Measurements from ENCODE around the gene TST.

The TST gene

GRCh38 chr22:37019309-37020191 lies at the start of gene TST, which contains the start of gene MPST:
Gene TST, minus strand, starts transcription at chr22:37019447. Its CDS starts 715 bp downstream, at chr22:37018732.
Gene MPST, plus strand, starts transcription at chr22:37019742. Its CDS starts 95 bp downstream, at chr22:37019837.
- peak in 52 of 56 donors; percentile 27 to 86 (median 72) for DNase-seq

DNA sequence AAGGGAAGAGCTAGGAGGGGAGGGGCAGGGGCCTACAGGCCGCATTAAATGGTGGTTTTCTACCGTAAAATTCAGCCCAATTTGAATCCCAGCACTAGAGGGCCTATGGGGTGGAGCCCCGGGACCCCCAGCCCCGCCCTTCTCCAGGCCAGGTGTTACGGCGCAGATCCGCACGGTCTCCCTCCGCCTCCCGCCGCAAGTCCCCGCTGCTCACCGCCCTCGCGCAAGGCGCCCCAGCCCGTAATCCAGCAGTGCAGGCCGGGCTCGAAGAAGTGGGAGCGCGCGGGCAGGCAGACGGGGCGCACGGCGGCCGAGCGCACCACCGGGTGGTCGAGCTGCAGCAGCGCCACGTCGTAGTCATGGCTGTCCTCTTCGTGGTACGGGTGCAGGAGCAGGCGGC lies 49.6 kb upstream of the TST start:
- DNase-seq = no peak

GRCh38 chr22:37067428-37067827 lies 48.2 kb upstream of the TST start:
- no peak for DNase-seq

GRCh38 chr22:37065961-37066360 lies 46.7 kb upstream of the TST start:
- no peak for DNase-seq

GRCh38 chr22:37065180-37065579 lies 45.9 kb upstream of the TST start:
- no peak for DNase-seq

DNA sequence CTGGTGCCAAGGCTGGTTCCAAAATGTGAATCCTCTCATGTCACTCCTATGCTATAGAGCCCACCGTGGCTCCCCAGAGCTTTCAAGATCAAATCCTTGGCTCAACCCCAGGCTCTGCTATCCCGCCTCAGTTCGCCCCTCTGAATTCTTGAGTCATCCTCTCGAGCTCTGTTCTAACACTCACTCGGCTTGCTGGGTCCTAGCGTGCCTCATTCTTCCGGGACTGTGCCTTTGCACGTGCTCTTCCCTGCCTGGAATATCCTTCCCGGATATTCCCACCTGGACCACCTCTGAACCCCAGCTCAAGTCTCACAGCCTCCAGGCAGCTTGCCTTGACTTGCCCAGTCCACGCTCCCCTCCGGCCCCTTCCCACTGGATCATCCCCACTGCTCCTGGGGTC lies 45.3 kb upstream of the TST start:
- DNase-seq = no peak

- DNase-seq = no peak
These were observed 44.5 kb upstream of the TST start for GRCh38 chr22:37063431-37064420.

DNA sequence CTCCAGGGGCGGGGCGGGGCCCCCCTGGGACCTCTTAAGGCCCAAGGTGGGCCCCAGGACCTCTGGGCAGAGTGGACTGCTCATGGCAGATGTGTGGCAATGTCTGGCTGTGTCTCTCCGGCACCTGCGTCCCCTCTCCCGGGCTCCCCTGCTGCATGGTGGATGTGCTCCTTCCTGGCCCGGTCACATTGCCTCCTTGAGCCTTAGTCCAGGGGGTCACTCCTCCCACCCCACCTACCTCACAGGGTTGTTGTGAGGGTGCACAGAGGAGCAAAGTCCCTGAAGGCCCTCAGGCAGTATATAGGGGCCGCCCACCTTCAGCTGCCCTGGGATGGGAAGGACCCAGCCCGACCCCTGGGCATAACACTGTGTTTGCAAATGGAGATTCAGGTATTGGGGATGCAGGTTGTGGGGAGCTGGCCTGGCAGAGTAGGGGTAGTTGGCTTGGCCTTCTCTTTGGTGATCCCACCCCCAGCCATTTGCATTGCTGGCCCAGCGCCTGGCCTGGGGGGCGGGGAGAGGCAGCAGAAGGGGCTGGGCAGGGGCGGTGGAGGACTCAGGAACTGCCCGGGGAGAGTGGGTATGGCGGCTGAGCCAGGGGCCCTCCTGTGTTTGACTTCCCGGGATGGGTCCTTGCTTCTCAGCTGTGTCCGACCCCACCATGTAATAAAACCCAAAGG lies 43.6 kb upstream of the TST start:
- no peak for DNase-seq

DNA sequence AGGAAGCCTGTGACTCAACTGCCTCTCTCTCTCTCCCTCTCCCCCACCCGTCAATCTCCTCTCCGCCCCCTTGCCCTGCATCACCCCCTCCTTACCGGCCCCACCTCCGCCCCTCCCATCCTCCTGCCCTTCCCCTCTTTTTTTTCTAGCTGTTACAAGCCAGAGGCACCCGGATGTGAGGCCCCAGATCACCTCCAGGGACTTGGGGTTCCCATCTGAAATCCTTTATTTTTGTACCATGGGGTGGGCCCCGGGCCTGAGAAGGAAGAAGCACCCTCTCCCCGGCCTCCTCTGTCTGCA lies 43.1 kb upstream of the TST start:
- peak in 19 of 56 donors; percentile 17 to 74 (median 46) for DNase-seq

- DNase-seq = peak in 2 of 56 donors; percentile 18 to 23
These were observed 42.5 kb upstream of the TST start for GRCh38 chr22:37061611-37062375.

DNA sequence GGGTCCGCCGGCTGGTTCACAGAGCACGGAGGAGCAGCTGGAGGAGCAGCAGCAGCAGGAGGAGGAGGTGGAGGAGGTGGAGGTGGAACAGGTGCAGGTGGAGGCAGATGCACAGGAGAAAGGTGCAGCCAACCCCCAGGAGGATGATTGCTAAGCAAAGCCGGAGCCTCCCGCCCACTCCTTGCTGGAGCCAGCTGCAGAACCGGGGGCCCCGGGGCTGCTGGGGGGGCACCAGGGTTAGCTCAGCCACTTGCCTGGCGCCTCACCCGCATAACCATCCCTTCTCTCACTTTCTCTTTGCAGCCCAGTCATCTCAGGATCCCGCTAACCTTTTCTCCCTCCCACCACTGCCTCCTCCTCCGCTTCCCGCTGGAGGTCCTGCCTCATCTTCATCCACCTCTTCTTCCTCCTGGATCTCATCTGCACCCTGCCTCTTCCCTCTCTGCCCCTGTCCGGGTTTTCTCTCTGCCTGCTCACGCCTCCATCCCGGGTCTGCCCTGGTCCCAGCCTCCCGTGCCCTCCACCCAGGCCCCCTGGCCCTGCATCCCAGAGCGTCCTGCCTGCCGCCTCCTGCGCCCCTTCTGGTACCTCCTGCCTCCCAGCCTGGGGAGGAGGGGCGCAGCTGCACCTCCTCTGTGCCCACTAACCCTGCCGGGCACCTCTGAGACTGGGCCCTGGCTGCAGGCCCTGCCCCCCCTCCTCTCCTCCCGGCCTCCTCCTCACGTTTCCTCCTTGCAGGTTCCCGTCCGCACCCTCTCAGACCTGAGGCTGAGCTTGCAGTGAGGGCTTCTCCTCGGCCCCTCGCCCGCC lies 41.8 kb upstream of the TST start:
- DNase-seq = peak in 19 of 56 donors; percentile 10 to 73 (median 43)

DNA sequence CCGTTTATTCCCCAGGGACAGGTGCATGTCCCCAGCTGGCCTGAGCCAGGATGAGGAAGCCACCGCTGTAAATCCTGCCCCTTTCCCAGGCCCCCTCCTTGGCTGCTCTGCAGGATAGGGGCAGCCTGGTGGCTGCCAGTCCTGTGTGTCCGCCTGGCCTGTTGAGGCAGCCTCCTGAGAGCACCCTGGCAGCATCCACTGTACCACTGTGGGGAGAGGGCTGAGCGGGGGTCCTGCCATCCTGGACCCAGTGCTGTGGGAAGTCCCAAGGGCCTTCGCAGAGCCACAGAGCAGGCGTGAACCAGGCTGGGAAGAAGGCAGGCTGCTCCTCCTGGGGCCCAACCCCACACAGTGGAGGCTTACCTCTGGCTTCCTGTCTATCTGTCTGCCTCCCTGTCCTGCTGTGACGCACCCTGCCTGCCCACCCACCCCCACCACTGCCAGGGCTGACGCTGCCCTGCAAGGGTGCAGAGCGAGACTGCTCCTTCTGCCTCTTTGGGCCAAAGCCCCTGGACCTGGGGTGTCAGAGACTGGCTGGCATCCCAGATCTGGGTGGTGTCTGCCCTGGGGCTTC lies 40.7 kb upstream of the TST start:
- peak in 1 of 56 donors; percentile 26 for DNase-seq

GRCh38 chr22:37058917-37059701 lies 39.9 kb upstream of the TST start:
- DNase-seq = no peak

DNA sequence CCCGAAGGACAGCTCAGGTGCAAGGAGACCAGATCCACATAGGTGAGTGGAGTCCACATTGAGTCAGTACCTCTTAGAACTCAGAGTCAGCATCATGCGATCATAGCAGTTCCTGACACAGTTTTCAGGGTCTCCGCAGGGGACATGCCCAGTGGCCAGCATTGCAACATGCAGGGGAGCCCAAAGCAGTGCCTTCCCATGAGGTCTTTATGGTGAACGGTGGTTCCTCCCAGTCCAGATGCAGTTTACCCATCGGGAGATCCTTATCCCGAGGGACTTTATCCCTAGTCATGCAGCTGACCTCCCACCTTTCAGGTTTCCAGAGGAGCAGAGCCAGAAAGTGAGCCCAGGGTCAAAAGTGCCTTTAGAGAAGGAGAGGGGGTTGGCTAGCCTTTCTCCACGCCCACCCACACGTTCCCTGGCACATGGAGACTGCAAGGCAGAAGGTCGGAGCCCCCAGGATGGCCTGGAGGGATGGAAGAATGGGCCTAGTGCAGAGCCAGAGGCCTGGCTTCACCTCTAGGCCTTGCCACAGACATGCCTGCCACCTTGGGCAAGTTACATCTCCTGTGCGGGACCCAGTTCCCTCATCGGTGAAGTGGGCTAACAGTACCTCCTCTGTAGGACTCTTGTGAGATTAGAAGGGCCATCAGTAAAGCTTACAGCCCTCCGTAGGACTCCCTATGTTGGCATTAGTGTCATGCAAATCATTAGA lies 38.7 kb upstream of the TST start:
- DNase-seq = no peak

DNA sequence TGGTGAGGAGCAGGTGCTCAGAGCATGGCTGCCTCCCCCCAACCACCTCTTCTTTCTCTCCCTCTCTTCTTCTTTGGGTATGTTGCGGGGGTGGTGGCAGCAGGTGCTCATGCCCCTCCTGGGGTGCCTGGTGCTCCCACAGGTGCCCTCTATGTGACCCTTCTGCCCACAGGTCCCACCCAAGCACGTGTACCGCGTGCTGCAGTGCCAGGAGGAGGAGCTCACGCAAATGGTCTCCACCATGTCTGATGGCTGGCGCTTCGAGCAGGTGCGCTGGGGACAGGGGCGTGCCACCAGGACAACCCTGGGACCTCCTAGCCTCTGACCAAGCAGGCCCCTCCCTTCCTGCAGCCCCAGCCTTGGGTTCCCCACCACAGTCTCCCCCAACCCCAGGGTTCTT lies 38.0 kb upstream of the TST start:
- peak in 1 of 56 donors; percentile 19 for DNase-seq

DNA sequence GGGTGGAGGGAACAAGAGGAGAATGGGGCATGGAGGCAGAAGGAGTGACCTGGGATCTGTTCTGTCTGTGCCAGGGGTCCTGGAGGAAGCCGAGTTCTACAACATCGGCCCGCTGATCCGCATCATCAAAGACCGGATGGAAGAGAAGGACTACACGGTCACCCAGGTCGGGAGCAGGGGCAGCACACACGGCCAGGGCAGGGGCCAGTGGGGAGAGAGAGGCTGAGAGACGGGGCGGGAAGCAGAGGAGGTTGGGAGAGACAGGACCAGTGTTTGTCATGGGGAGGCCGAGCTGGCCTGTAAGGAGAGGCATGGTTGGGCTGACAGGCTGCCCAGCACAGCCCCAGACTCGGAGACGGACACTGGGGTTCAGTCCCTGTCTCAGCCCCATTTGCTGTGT lies 37.0 kb upstream of the TST start:
- DNase-seq = no peak

DNA sequence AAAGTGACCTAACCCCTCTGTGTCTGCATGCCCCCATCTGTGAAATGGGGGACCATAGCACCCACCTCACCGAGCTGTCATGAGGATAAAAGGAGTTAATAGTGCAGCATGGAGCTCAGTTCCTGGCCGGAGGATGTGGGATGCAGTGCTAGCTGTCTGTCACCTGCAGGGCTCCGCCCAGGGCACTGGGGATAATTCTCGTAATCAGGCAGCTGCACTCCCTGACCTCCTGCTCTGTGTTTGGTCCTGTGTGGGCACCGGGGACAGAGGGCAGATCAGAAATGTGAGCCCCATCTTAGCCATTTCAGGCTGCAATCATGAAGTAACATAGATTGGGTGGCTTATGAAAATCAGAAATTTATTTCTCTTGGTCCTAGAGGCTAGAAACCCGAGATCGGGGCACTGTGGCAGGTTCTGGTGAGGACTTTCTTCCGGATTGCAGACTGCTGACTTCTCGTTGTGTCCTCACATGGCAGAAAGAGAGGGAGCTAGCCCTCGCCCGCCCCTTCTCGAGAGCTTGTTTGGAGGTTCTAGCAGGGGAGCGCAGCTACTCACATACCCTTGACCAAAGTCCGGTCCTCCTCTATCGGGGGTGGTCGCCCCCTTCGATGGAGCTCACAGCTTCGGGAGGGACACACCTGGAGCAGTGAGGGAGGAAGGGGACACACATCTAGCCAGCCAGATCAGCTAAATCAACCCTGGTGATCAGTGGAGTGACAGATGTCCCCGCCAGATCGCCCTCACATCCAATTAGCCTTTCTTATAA lies 35.5 kb upstream of the TST start:
- no peak for DNase-seq
